ENCODE data around the gene CKM.
"Not testable (repeated sequence)": the region's sequence is repeated elsewhere in the genome, so short reads cannot be mapped to it uniquely, and the experiment has no call there.

CKM gene

GRCh38 chr19:45311621-45312020 is 11.1 kb downstream of the CKM start:
- Mint-ChIP-seq H3K36me3 (ENCODE audit: low read depth) (no peaks in the 10 kb centered on the region), H3K27ac (no peak overlapping the region), H3K9me3 (no peaks in the 10 kb centered on the region), H3K27me3 (ENCODE audit: low read depth) (peaks cover 20% of the 10 kb centered on the region), H3K4me1 (no peaks in the 10 kb centered on the region), H3K4me3 (no peak overlapping the region)
- no peak for TF ChIP-seq CTCF (IDR thresholded peaks at IDR 0.05; ENCODE audit: unreplicated experiment in 3 of 3)

- not testable (repeated sequence) for H3K4me3 Mint-ChIP-seq; H3K36me3 Mint-ChIP-seq (ENCODE audit: low read depth); H3K9me3 Mint-ChIP-seq; H3K27me3 Mint-ChIP-seq (ENCODE audit: low read depth); H3K27ac Mint-ChIP-seq
- H3K4me1 Mint-ChIP-seq = peaks cover 18% of the 10 kb centered on the region
Measured at GRCh38 chr19:45309322-45309721, 13.4 kb downstream of the CKM start.

GRCh38 chr19:45307361-45307760 is 15.3 kb downstream of the CKM start:
- no peak overlapping the region for H3K4me3 Mint-ChIP-seq
- no peaks in the 10 kb centered on the region for H3K9me3 Mint-ChIP-seq
- peaks cover 6% of the 10 kb centered on the region for H3K36me3 Mint-ChIP-seq (ENCODE audit: low read depth)
- H3K4me1 Mint-ChIP-seq = peaks cover 18% of the 10 kb centered on the region
- H3K27me3 Mint-ChIP-seq (ENCODE audit: low read depth) = no peaks in the 10 kb centered on the region
- no peak for TF ChIP-seq CTCF (IDR thresholded peaks at IDR 0.05; ENCODE audit: unreplicated experiment in 3 of 3)
- H3K27ac Mint-ChIP-seq = no peak overlapping the region

- H3K4me1 Mint-ChIP-seq = peaks cover 18% of the 10 kb centered on the region
- peaks cover 9% of the 10 kb centered on the region for H3K36me3 Mint-ChIP-seq (ENCODE audit: low read depth)
Measured at GRCh38 chr19:45306518-45307027, 16.1 kb downstream of the CKM start.

DNA sequence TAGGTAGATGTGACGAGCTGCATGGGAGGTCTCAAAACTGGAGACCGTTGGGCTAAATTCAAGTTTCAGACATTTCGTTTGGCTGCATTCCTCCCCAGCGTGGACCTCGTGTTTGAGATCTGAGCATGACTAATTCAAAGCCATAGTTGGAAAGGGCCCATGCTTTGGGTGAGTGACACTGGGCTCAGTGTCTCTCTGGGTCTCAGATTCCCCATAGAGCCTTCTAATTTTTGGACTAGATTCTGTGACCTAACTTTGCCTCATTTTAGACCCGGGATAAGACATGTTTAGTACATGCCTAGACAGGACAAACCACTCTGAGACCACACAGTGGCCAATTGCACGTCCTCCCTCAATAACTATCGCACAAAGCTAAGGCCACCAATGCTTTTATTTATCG is 16.6 kb downstream of the CKM start:
- Mint-ChIP-seq H3K4me1 (peaks cover 18% of the 10 kb centered on the region), H3K27ac (no peak overlapping the region), H3K9me3 (no peaks in the 10 kb centered on the region), H3K36me3 (ENCODE audit: low read depth) (peaks cover 9% of the 10 kb centered on the region), H3K4me3 (no peak overlapping the region), H3K27me3 (ENCODE audit: low read depth) (no peaks in the 10 kb centered on the region)
- no peak for TF ChIP-seq CTCF (IDR thresholded peaks at IDR 0.05; ENCODE audit: unreplicated experiment in 3 of 3)

More at GRCh38 chr19:45306518-45307027, 16.1 kb downstream of the CKM start:
- H3K9me3 Mint-ChIP-seq = no peaks in the 10 kb centered on the region
- H3K4me3 Mint-ChIP-seq = no peak overlapping the region
- H3K27ac Mint-ChIP-seq = no peak overlapping the region
- no peaks in the 10 kb centered on the region for H3K27me3 Mint-ChIP-seq (ENCODE audit: low read depth)
- TF ChIP-seq CTCF (IDR thresholded peaks at IDR 0.05; ENCODE audit: unreplicated experiment in 3 of 3) = no peak

- peaks cover 18% of the 10 kb centered on the region for H3K4me1 Mint-ChIP-seq
- no peak overlapping the region for H3K4me3 Mint-ChIP-seq
- peaks cover 13% of the 10 kb centered on the region for H3K36me3 Mint-ChIP-seq (ENCODE audit: low read depth)
- no peaks in the 10 kb centered on the region for H3K27me3 Mint-ChIP-seq (ENCODE audit: low read depth)
- no peaks in the 10 kb centered on the region for H3K9me3 Mint-ChIP-seq
- no peak for TF ChIP-seq CTCF (IDR thresholded peaks at IDR 0.05; ENCODE audit: unreplicated experiment in 3 of 3)
- no peak overlapping the region for H3K27ac Mint-ChIP-seq
Measured at GRCh38 chr19:45305421-45305820, 17.3 kb downstream of the CKM start.
